GM18909 (cell line): ENCODE data around the gene IFNA13.
"Not testable (repeated sequence)": the region's sequence is repeated elsewhere in the genome, so short reads cannot be mapped to it uniquely, and the experiment has no call there.

Source experiments
- ATAC-seq: cut with Tn5 transposase; IDR thresholded peaks from one replicate; pipeline ENCODE4 v1.9.1; 2021; ENCODE audit warnings: mild to moderate bottlenecking; ENCODE audit not compliant: unreplicated experiment, poor library complexity

Gene IFNA13

DNA sequence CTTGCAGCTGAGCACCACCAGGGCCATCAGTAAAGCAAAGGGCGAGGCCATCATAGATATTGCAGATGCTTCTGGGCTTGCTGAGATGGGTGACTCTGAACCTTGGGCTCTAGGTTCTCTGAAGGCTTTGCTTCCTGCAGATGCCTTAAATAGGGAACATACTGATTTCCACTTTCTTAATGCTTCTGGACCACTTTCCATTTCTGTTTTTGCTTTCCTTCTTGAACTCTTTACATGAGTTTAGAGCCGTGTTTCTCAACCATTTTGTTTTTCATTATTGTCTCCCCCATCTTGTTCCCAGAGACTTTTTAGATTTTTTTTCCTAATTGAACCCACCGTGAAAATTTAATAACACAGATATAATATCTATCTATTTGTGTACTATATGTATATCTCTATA, at the start of gene IFNA13:
TSS of gene IFNA13 (minus strand) at position 101 of the 400 bp plus-strand sequence. CDS start at position 54, 47 bp downstream.
- ATAC-seq: no peak

DNA sequence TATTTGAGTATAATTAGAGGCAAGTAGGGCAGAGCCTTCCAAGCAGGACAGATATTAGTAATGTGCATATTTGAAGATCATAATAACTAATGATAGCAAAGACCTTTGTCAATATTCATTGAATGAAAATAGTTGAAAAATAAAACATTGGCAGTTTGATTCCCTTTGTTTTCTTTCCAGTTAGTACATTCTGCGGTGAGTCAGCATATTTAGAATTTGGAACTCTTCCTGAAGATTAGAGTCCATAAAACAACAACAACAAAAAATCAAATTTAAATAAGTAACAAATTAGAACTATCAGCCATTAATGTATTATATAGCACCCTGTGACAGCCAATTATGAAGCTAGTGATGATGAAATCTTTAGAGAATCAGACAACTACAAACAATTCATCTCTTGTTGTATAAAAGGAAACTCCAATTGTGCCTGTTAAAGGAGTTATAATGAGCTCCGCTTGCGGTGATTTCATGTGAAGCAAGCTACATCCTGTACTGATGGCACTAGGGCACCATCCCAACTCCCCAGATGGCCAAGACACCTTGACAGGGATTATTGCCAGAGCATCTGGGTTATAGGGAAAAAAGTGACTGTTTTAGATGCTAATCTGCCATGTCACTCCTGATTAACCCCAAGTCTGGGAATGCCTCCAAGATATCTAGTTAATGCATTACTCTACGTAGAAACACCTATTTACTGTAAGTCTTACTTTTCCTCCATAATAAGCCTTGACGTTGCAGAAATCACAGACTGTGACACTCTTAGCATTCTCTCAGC, 47.8 kb upstream of the IFNA13 start:
- ATAC-seq: no peak

DNA sequence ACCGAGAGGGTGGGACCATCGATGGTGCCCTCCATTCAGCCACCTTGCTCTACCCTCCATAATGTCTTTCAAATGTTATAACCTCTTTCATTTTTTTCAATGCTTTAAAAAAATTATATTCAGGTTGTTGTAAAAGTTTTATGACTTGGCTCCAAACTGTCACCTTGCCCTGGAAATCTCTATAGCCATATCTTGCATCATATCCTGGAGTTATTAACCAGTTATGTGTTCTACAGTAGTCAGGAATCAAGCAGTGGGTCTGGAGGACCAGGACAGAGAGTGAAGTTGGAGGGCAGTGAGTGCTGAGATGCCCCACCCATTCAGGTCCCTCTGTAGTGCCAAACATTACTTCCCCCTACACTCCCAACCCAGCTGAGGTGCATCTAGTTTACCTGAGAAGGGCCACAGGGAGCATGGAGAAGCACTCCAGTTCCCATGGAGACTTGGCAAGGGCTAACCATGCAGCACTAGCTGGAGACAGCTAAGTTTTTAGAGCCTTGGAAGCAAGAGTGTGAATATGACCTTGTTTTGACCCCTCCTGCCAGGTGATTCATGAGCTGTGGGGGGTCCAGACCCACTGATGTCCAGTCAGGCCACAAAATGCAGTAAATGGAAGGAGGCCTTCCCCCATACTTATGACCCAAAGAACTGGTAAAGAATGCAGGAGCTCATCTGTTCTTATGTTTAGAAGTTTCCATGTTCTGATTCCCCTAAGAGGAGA, 46.5 kb upstream of the IFNA13 start:
- no peak for ATAC-seq

DNA sequence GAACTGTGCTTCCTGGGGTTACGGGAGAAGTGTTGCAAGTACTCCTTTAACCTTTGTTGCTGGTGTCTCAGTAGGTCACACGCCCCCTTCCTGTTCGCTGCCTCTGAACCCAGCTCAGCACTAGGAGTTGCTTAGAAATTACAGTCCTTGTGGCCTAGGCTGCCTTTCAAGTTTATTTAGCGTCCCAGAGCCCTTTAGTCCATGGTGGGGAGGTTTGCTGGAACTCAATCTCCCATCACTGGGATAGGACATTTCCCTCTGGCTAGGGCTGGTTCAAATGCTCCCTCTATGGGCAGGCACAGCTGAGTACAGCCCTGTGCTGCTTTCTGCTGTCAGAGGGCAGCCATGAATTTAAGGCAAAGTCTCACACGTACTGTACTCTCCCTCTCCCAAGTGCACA, 45.8 kb upstream of the IFNA13 start:
- ATAC-seq: no peak

DNA sequence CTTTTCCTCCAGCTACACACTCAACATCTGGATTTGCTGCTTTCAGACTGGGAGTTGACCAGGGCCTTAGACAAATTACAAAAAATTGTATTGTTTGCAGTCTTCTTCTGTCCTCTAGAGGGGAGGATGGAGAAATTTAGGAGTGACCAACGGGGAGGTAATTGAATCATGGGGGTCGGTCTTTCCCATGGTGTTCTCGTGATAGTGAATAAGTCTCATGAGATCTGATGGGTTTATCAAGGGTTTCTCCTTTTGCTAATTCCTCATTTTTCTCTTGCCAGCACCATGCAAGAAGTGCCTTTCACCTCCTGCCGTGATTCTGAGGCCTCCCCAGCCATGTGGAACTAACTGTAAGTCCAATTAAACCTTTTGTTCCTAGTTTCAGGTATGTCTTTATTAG, 45.3 kb upstream of the IFNA13 start:
- no peak for ATAC-seq

DNA sequence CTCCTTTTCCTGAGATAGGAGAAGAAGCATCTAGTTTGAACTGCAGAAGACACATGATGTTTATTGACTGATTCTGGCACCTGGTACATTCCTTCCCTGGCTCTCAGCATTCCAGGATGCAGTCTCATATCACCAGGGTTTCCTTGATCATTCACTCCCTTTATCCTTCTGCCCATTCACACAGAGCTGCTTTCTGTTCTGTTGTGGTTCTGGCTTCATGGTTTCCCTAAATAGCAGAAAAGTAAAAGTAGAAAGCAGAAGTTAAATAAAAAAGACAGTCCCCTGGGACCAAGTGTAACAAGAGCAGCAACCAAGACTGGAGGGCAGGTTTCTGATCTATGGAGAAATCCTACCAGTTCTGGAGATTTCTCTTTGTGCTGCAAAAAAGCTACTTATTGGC, 44.2 kb upstream of the IFNA13 start:
- ATAC-seq: peak; percentile 64

DNA sequence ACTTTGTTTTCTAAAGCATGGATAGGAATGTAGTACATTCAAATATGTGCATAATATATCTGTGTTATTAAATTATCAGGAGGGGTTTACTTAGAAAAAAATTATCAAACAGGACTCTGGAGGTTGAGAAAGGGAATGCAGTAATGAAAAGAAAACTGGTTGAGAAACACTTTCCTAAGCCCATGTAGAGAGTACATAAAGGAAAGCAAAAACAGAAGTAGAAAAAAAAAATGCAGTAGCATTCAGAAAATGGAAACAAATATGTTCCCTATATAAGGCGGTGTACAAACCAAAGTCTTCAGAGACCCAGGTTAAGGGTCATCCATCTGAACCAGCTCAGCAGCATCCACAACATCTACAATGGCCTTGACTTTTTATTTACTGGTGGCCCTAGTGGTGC, 41.0 kb upstream of the IFNA13 start, which contains the start of gene IFNA8:
TSS of gene IFNA8 (plus strand) at position 301 of the 400 bp plus-strand sequence. CDS start at position 361, 60 bp downstream.
- no peak for ATAC-seq

DNA sequence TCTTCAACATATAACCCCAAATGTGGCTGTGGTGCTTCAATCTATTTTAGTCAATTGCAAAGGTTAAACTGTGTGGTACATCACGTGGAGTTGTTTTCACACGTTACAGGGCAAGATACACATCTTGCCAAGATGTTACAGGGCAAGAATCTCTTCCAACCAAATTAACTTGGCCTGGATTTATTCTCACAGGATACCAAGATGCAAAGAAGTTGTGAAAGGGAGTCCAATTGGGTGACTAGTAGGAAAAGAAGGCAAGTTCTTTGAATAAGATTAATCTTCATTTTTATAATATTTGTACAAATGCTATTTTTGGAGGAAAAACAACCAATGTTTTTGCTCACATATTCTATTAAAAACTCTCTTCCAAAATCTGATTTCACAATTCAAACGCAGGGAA, 36.3 kb upstream of the IFNA13 start:
- ATAC-seq: no peak

DNA sequence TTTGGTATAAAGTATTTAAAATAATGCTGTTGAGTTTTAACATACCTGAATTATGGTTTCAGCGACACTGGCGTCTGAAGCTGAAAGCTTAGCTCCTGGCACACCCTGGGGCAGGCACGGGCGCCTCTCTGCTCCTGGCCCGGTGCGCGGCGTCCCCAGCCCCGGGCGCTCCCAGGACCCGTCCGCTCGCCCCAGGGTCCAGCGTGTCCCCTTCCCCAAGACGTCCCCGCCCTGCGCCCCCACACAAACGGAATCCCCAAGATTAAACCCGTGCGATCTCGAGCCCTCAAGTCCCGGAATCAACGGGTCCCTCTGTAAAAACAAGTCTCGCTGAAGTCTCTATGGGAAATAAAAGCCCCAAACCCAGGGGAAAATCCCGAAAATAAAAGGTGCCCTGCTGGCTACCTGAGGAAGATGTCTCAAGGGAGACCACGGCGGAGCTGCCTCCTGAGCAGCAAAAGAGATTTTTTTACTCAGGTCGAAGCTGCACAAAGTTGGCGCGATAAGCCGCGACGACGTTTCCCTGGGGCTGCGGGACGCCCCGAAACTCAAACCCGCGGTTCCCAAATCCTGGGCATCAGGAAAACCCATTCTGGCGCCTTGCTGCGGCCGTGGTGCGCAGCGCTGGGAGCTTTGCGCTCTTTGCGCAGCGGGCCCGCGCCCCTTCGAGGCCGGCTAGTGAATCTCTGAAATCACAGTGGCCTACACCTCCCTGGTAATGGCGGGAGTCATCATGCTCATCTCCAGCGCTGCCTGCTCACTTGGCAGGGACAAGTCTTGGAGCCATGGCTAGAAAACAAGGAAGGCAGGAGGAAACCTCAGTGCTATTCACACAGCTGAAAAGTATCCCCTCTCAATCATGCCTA, 34.8 kb upstream of the IFNA13 start:
- ATAC-seq: peak; percentile 81

DNA sequence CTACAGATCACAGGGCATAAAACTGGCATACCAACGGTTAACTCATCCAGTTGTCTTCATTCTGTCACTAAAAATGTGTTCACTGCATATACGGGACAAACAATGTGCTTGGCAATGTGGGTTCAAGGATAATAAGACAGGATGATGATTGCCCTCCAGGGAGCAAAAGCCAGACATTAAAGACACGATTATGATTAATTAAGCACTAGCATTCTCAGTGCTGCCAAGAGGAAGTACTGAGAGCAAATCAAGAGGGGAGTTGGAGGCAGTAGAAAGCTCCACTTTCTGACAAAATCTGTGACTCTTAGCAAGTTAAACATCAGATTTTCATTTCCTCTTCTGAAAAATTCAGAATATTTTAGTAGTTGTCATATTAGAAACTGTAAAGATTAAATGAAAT, 32.1 kb upstream of the IFNA13 start:
- ATAC-seq: no peak

DNA sequence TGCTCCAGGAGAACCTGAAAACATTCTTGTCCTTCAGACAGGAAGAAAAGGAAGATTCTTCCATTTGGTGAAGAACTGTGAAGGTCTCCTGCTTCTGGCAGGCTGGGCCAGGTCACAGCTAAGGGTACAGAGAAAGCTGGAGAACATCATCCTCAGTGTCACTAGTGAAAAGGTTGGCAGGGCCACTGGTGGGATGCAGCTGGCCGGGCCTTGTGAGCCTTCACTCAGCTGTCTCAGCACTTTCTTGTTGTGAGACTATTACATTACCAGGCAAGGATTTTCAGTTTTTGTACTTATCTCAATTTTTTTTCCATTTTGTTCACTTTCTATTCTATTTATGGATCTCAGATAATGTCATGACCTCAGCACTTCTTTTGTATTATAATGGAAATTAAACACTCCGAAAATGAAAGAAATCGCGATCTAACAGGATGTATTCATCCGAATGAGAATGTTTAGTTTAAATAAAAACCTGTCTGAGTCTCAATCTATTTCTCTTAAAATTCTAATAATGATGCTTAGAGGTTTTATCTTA, 31.2 kb upstream of the IFNA13 start:
- ATAC-seq: no peak

DNA sequence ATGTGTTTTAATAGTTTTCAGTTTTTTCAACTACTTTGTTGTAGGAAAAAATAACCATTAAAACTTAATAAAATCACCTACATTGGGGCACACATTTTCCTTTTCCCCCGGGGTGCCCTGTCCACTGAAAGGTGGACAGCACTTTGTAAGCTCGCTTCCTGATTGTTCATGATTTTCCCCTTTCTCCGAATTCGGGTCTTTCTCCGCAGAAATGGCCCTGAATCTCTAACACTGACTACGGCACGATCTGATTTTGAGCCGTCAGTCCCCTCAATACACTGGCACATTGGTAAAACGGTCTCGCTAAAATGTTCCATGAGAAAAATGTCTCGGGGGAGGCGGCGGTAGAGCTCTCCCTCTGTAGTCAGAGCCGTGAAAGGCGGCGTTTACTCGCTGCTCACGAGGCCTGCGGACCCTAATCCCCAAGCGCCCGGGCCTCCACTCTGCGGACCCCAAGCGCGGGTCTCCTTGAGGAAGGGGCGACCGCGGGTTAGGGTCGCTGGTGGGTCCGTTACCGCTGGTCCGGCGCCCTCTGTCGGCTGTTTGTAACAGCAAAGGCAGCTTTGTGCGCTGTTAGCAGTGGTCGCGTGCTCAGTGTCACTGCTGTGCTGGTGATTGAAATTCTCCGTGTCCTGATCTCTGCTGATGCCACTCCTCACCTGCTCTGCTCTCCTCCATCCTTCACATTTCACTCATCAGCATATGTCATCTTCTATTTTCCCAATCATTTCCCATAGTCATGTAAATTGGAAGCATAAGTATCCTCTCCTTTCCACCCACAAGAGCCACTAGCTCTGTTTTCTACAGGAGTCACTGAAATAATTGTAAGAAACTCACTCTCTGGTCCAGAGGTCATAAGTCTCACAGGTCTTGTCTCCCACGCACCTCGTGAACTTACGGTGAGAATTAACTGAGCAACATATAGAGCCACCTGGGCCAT, 28.2 kb upstream of the IFNA13 start:
- peak; percentile 78 for ATAC-seq

DNA sequence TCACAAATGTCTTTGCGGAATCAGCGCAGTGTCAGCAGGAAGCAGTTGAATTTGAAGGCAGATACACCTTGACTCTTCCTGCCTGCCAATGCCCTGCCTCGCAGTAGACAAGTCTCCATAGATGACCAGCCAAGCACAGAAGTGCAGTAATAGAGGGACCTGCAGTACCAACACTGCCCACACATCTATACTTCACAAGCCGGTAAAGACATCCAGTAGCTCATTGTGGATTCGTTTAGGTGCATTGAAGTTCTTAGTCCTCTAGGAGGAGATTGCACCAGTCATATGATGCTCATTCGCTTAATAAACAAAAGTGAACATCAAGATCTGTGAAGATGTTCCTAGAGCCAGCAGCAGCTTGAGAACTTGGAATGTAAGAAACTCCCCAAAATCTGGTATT, 24.4 kb upstream of the IFNA13 start:
- peak; percentile 92 for ATAC-seq

DNA sequence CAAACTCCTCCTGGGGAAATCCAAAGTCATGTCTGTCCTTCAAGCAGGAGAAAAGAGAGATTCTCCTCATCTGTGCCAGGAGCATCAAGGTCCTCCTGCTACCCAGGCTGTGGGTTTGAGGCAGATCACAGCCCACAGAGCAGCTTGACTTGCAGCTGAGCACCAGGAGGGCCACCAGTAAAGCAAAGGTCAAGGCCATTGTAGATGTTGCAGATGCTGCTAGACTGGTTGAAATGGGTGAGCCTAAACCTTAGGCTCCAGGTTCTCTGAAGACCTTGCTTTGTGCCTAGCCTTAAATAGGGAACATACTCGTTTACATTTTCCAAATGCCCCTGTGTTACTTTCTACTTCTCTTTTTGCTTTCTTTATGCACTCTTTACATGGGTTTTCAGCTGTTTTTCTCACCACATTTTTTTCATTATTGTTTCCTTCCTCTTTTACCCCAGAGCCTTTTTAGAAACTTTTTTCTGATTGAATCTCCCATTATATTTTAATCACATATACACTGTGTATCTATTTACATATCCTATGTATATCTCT, 17.3 kb upstream of the IFNA13 start, which contains the start of gene IFNA2:
TSS of gene IFNA2 (minus strand) at position 268 of the 540 bp plus-strand sequence. CDS start at position 199, 69 bp downstream.
- no peak for ATAC-seq

DNA sequence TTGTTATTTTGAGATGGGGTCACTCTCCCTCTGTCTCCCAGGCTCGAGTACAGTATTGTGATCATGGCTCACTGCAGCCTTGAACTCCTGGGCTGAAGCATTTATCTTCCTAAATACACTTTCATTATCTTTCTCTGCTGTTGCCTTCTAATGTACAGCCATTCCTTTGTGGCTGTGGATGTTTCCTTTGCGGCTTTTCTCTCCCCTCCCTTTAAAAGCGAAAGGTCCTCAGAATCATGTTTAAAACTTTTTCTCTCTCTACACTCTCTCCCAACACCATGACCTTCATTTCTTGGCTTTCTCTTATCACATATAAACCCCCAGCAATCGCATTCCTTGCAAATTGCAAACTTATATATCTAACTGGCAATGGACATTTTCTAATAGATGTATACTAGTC, 15.8 kb upstream of the IFNA13 start:
- ATAC-seq: no peak

DNA sequence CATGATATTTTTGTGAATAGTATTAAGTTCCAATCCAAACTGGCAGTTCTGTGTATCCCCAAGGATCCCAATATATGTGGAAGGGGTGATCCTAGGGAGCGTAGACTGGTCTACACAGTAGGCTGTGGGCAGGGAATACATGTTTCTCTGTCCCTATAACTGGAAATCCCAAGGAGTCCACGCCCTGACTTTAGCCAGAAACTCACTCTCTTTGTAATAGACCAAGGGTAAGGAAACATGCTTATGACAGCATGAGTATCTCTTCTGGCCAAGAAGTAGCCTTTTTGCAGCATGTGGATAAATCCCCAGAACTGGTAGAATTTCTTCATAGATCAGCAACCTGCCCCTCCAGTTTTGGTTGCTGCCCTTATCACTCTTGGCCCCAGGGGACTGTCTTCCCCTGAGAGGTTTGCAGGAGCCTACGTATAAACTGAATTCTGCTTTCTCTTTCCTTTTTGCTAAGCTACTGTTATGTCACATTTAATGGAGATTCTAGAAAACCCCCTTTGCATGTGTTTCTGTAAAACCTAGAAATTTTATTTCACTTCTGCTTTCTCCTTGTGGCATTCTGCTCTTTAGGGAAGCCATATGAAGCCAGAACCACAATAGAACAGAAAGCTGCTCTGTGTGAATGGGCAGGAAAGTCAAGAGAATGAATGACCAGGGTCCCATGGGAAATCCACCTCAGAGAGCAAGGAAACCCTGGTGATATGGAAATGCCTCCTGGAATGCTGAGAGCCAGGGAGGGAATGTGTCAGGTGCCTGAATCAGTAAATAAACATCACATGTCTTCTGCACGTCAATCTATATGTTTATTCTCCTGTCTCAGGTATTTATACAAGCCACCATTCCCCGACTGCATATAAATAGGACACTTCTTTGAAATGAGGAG, 13.8 kb upstream of the IFNA13 start:
- peak; percentile 99 for ATAC-seq

DNA sequence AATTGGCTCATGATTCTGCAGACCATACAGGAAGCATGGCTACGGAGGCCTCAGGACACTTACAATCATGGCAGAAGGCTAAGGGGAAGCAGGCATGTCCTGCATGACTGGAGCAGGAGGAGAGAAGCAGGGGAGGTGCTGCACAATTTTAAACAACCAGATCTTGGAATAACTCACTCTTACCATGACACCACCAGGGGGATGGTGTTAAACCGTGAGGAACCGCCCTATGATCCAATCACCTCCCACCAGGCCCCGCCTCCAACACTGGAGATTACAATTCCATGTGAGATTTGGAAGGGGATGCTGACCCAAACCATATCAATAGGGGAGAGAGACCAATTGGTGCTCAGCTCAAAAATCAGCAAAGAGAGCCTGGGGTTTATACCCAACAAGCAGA, 3.6 kb upstream of the IFNA13 start:
- ATAC-seq: not testable (repeated sequence)

DNA sequence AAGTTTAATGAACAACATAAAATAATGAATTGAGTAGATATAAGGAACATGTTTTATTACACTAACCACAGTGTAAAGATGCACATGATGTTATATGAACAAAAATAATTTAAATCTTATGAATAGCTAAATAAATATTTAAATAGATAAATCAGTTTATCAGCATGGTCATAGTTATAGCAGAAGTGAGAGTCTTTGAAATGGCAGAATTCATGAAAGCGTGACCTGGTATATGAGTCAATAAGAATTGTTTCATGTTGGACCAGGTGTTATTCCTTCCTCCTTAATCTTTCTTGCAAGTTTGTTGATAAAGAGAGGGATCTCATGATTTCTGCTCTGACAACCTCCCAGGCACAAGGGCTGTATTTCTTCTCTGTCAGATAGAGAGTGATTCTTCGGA, 688 bp downstream of the IFNA13 start:
- peak; percentile 87 for ATAC-seq
